HUDEP-2 (cell line): ENCODE data around the gene CNTNAP5.
A peak's percentile ranks its signal among the peaks of the same experiment; 100 is the strongest.
"Not testable (repeated sequence)": the region's sequence is repeated elsewhere in the genome, so short reads cannot be mapped to it uniquely, and the experiment has no call there.

Experiments
- DNase-seq, 76 experiments: peaks; one replicate each; lab custom pipeline; 2025; ENCODE audit not compliant: unreplicated experiment in 76 of 76; lab: John Stamatoyannopoulos, UW

Gene CNTNAP5

DNA sequence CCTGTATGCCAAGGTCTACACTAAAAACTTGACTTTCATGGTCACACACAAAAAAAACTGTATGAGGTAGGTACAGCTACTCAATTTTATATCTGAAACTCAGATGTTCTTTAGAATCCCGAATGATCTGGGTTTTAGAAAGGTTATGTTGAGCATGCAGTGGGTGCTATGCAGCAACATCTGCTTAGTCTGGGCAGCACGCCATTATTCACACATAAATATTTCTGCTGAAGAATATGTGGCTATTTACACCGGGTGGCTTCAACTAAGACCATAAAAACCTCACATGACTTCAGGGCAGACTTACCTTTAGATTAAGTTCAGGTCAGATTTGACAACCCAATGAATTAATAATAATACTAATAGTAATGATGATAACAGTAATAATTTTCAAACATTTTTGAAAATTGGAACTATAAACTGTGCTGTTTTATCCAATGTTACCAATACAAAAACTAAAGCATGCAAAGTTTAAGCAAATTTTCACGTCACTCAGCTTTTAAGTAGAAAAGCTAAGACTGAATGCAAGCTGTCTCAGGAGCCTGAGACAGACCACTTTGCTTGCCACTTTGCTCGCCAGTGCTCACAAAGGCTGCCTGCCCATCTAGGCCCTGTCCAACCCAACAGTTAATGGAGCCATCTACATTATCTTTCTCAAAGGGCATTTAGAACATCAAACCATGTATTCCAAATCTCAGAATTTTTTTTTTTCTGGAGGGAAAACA, 292.0 kb downstream of the CNTNAP5 start:
- DNase-seq: no peak

DNA sequence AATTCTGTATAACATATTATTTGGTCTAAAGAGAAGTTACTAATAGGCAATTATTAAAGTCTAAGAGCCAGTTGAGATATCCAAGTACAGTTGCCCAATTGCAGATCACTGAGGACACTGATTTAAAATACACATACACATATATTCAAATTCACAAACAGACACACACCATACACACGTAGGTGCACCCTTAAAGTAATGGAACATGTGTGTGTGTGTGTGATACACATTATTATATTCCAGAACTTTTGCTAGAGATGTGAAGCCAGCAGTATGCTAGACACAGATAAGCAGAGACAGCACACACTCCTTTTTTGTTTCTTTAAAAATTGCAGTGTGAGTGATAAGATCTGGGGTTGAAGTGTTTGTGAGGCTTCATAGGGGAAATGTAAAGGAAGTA, 292.5 kb downstream of the CNTNAP5 start:
- peak in 1 of 76 experiments; percentile 3 for DNase-seq

DNA sequence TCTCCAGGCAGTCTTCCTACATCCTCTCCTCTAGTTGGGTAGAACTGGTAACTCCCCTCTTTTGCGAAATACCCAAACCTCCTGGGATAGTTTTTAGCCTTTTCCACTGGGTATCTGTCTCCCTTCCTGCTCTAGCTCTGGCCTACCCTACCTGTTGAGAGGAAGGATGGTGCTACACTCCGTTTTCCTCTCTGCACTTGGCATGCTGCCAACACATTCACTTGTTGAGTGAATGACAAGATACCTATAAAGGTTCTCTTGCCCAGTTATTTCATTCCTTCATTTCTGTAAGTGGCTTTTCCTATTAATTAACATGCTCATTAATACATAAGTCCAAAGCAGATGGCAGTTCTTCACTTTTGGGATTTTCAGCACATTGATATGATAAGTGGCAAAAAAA, 293.8 kb downstream of the CNTNAP5 start:
- DNase-seq: no peak

DNA sequence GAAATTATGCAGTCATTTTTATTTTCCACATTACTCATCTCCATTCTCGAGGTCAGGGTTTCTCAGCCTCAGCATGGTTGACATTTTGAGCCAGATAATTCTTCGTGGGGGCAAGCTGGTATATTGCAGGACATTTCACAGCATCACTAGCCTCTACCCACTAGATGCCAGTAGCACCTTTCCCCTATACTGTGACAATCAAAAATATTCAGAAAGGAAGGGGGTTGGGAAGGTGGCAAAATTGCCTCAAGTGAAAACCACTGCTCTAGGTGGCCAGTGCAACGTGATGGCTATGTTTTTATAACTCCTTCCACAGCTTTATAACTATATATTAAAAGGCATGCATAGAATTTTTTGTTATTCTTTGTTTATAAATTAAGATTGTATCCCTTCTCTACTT, 294.5 kb downstream of the CNTNAP5 start:
- DNase-seq: no peak

DNA sequence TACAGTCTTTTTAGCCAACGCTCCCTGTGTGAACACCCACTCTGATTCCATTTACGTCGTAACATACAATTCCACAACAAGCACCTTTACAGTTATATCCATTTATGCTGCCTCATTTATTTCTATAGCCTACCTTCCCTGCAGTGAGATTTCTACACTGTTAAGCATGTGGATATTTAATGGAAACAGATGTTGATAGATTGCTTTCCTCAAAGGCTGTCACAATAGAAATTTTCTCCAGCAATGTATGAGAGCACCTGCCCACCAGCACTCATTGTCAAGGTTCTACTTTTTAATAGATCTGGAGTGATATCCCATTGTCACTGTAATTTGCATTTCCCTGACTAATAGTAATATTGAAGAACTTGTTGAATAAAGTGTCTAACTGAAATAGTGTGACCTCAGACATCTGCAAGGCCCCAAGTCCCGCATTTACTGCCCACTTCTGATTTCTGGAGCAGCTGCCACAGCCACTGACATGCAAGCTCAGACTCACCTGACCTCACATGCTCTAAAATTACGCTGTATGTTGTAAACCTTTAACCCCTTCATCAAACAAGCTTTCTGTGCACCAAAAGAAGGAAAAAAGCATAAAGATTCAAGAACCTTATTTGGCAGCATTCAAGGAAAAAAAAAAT, 295.1 kb downstream of the CNTNAP5 start:
- DNase-seq: no peak

DNA sequence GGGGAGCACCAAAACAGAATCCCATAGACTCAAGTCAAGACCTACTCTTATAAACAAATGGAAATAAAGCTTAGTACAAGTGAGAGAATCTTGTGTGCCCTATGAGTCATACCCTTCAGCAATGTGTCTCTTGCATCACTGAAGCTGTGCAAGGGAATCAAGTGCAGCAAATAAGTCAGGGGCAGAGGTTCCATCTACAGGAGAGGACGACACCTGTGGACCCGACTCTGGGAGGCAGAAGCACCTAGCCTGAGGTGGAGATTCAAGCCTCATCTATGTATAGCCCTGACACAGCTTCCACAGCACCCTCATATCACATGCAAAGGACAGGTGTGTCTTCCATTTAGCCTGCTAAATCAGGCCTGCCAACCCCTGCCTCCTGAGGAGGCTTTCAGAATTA, 298.2 kb downstream of the CNTNAP5 start:
- no peak for DNase-seq

DNA sequence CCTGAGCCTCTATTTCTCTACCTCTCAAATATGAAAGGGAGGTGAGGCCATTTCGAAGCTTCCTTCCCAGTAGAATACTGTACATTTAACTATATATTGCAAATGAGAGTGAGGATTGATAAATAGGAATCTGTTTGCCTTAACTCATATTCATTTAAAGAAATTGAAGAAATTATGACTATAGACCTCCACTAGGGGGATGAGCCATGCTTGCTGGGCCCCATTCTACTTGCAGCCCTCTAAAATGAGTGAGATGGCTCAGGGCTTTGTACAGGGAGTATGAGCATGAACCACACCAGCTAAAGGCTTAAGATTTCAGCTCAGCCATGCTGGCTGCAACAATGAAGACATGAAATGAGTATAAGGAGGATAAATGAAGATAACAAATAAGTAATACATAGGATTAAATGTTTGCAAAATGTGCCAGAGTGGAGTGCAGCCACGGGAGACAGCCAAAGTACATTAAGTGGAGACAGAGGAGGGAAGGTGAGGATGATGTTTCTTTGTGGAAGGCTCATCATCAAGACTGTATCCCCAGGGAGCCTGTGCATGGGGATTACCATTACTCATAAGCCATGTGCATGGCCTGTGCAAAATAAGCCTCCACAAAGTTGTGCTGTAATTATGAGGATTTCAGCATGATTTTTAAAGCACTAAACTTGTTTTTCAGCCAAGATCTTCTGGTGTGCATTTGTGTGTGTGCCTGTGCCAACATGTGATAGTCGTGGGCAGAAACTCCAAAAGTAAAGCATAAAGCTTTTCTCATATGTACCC, 300.8 kb downstream of the CNTNAP5 start:
- DNase-seq: peak in 2 of 76 experiments; percentile 1 to 4

DNA sequence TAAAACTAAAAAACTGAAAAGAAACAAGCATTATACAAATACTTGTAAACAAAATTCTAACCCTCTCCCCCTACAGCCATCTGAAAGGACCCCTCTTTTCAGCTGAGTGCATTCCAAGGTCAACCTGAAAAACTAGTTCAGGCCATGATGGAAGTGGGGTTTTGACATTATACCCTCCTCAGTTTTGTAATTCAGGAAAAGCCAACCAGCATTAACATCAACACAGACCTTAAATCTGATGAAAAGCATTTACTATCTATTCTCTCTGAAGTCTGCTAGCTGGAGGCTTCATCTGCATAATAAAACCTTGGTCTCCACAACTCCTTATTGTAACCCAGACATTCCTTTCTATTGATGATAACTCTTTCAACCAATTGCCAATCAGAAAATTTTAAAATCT, 302.2 kb downstream of the CNTNAP5 start:
- DNase-seq: no peak

DNA sequence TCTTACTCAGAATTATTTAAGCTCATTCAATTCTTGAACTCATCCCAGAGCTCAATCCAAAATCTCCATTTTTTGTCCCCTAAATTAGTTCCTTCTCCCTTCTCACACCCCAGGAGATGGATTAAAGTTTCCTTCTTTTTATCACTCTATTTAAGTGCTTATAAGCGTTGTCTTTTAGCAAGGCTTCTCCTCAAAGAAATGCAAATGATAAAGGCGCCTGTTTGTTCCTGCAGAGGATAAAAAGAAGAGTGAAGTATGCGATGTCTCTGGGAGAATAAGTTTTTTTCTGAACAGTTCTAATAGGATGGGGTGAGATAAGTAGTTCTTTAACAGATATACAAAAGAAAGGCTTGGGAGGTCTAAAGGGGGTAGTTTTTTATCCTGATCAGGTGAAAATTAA, 303.3 kb downstream of the CNTNAP5 start:
- no peak for DNase-seq

DNA sequence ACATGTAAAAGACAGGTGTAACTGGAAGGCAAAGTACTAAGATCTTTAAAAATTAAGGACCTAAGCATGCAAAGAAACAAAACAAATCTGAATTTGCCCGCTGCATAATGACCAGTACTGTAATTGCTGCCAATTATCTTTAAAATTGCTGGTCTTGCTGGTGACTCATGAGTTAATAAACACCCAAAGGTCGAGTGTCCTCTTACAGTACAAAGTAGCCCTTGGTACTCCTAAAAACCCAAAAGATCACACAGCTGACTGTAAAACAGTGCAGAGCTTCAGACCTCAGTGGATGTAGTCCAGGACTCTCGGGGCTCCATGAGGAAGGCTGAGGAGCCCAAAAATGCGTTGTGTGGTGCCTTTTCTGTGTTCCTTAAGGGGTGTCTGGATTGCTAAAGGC, 308.7 kb downstream of the CNTNAP5 start:
- DNase-seq: no peak

DNA sequence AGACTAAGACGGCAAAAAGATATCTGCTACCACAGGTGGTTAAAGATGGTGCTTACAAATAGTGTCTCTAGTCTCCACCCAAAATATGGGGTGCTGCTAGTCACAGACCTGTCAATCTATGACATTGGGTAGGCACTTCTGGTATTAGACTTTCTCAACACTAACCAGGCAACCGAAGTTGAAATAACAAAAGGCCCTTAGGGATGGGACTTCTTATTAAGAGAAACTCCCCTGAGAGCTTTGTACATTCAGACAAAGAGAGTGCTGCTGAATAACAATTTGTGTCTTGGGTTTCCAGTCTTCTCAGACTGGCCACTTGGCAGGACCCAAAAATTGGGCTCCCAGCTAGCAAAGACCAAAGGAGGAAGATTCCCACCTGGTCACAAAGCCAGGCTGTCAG, 310.0 kb downstream of the CNTNAP5 start:
- DNase-seq: no peak

DNA sequence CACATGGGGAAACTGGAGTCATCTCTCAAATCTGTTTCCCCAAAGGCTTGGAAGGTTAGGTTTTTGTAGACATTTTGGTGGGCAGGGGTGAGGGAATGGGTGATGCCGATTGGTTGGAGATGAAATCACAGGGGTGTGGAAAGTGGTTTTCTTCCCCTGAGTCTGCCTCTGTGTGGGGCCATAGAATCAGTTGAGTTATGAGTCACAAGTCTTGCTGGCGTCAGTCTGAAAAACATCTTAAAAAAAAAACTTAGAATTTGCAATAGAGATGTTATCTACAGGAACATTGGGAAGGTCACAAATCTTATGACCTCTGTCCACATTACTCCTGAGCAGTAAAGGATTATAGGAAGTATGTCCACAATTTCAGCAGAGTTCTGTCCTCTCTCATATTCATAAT, 314.6 kb downstream of the CNTNAP5 start:
- no peak for DNase-seq

DNA sequence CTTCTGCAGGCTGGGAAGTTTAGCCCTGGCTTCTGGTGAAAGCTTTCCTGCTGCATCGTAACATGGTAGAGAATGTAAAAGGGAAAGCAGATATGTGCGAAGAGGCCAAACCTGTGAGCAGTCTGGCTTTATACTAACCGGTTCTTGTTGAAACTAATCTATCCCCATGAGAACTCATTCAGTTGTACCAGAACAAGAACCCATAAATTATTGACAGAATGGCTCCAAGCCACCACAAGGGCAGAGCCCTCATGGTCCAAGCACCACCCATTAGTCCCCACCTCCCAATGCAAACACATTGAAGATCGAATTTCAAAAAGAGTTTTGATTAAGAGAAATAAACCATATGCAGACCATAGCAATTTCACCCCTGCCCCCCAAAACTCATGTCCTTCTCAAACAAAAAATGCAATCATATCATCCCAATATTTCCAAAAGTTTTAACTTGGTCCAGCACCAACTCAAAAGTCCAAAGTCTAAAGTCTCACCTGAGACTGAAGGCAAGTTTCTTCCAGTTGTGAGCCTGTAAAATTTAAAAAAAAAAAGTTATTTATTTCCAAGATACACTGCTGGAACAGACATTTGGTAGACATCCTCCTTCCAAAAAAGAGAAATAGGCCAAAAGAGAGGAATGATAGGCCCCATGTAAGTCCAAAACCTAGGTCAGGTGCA, 318.9 kb downstream of the CNTNAP5 start:
- DNase-seq: no peak

DNA sequence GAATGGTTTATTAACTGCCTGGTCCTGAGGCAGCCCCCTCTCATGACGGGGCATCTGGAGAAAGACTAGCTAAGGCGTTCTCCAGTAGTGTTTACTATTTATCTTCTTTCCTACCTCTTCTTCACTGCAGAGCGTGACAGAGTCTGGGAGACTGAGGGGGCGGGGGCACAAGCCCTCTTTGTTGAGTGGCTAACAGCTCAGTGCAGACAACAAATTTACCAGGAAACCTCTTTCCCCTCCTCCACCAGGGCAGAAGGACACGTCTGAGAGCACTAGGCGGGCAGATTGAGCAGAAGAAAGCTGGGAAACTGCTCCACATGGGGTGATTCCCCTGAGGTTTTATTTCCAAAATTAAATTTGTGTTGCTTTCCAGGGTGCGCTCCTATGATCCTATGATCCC, 322.1 kb downstream of the CNTNAP5 start:
- no peak for DNase-seq

DNA sequence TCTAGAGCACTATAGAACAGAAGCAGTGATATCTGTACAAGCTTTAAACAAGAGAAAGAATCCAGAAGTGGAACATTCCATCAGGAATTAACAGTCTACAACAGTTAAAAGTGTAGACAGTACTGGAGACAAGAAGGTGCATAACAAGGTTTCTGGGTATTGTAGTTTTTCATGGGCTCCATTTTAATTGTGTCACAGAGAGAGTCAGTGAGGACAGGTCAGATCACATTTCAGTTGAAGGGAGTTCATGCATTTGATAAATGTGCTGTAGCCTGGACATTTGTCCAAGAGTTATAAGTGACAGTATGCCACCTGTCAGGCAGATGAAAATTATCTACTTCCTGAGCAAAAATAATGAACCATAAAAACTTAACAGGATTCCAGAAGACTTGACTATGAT, 328.6 kb downstream of the CNTNAP5 start:
- DNase-seq: no peak

DNA sequence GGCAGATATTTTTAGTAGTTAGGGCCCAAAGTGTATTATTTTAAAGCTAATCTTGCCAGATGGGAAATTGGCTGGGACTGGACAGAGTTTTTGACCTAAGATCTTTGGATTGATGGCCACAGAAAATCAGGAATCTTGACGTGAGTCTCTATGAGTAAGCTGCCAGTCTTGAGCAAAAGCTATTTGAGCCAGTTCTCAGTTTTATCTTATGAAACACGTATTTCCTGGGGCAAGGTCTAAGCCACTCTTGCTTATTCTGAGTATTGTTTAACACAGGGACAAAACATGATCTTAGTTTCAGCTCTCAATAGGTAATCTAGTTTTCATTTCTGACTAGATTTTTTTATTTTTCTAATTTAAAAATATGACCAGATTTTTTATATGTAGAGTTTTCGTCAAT, 329.4 kb downstream of the CNTNAP5 start:
- DNase-seq: no peak

DNA sequence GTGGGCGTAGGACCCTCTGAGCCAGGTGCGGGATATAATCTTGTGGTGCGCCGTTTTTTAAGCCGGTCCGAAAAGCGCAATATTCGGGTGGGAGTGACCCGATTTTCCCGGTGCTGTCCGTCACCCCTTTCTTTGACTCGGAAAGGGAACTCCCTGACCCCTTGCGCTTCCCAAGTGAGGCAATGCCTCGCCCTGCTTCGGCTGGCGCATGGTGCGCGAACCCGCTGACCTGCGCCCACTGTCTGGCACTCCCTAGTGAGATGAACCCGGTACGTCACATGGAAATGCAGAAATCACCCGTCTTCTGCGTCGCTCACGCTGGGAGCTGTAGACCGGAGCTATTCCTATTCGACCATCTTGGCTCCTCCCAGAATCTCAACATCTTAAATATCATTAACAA, 336.9 kb downstream of the CNTNAP5 start:
- DNase-seq: not testable (repeated sequence)

DNA sequence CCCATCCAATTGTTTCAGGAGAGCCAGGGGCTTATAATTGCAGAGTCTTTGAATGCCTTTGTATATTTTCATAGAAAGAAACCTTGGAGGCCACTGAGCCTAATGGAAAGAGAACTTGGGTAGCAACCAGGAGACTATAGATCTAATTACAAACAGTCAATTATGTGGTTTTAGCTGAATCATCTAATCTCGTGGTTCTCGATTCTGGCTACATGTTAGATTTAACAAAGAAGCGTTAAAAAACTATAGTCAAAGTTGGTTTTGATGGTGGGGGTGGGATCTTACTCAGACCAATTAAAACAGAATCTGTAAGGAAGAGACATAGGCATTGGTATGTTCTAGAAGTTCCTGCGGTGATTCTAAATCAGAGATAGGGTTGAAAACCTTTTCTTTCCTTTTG, 344.1 kb downstream of the CNTNAP5 start:
- no peak for DNase-seq

DNA sequence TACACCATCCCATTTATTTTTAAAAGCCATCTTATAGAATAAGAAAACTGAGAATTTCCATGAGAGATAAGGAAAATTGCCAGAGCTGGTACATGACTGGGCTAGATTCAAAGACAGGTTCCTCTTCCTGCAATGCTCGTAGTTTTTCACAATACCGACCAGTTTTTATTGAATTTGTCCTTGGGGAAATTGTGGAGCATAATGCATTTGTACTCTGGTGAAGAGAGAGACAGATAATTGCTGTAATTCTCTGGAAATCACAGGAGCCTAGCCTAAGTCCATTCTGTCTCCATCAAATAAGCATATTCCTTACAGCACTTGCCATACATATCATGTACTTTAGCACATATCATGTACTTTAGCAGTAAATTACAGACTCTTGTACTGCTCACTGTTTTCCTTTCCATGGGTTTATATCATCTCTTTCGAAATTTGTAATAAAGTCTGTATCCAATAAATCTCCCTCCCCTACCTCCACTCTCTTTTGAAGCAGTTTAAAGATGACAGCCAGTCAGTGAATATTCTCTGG, 355.2 kb downstream of the CNTNAP5 start:
- no peak for DNase-seq

DNA sequence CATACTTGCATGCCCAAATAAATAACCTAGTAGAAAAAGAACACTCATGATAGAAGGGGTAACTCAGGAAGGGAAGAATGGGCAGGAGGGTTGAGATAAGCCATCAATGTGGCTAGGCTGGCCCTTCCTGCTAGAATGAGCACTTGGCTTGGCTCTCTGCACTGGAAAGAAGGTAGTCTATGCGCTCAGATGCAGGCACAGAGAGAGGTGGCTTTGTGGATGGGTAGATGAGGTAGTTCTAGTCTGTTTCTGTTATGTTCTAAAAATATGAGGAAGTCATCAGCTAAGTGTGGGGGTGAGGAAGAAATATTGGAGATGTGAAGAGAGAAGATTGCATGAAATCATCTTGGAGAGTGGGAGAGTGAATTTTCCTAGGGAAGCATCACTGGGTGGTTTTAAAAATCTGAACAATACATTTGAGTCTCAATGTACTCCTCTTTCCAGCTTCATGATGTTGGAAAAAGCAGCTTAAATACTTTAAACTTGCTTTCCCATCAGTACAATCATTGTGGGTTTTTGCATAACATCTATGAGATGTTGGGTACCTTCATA, 357.1 kb downstream of the CNTNAP5 start:
- DNase-seq: no peak

DNA sequence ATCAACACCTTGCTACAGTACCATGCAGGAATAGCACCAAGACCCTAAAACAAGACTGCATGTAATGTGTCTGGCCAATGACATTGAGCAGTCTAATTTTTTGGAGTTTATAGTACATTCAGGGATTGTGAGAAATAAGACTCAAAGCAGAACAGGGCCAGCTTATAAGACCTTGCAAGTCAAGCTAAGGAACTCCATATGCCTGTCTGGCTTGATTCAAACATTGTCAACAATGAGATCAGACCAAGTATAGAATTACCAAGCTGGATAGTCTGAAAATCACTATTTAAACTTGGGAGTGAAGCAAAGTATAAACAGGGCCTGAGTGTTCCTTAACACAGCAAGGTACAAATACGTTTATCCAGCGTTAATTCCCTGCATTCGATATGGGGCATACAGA, 370.9 kb downstream of the CNTNAP5 start:
- DNase-seq: no peak
